Measurements from ENCODE around the gene BMX.

GRCh38 chrX:15523088-15523487 is 22.5 kb downstream of the BMX start:
- TF ChIP-seq CTCF (conservative IDR thresholded peaks at IDR 0.05) (no peak), EZH2 (IDR thresholded peaks at IDR 0.05; ENCODE audit: low read depth) (no peak)
